Measurements from ENCODE around the gene TMBIM6. TPM values are rescaled to one million over a fixed set of nuclear protein-coding genes. Genes with fewer than 3 reads are reported as not detected.

The TMBIM6 gene
- polyA plus RNA-seq, 1 of the 3 experiments (the other 2 are of a cell fraction): 290 TPM

- WGBS (ENCODE audit: low lambda C conversion rate): 100% methylated on average over 1 of the region's 2 CpGs
- no peaks in the 10 kb centered on the region for H3K79me2 ChIP-seq (ENCODE audit: insufficient read depth)
- no peaks in the 10 kb centered on the region for H3K4me1 ChIP-seq (ENCODE audit: control insufficient read depth in 1 of 2, insufficient read depth in 2 of 2, low read depth in 1 of 2, low read length in 1 of 2)
- no peaks in the 10 kb centered on the region for H3F3A ChIP-seq (replicated peaks; ENCODE audit: insufficient read depth)
- no peaks in the 10 kb centered on the region for H3K9me3 ChIP-seq
- H3K27me3 ChIP-seq (ENCODE audit: insufficient read depth): no peaks in the 10 kb centered on the region
- H3K4me3 ChIP-seq (ENCODE audit: low read depth in 2 of 2, low read length in 1 of 2): no peak overlapping the region
- H3K4me2 ChIP-seq: no peak overlapping the region
- H3K36me3 ChIP-seq (replicated peaks in 1 of 2; ENCODE audit: control insufficient read depth in 1 of 2, insufficient read depth in 2 of 2, low read length in 1 of 2): peaks cover 0 to 64% of the 10 kb centered on the region in 2 experiments
- no peak overlapping the region for H2AFZ ChIP-seq (ENCODE audit: low read depth)
- DNase-seq: no peak
- no peak overlapping the region for H3K9ac ChIP-seq
- TF ChIP-seq IRF3 (IDR thresholded peaks at IDR 0.05; ENCODE audit: low read depth, low read length) (no peak), GABPA (IDR thresholded peaks at IDR 0.05; ENCODE audit: low read depth) (no peak)
- no peaks in the 10 kb centered on the region for H4K20me1 ChIP-seq (ENCODE audit: insufficient read depth)
- H3K27ac ChIP-seq (ENCODE audit: low read depth in 2 of 2, low read length in 1 of 2): no peak overlapping the region
- POLR2A ChIA-PET: no interaction called here
- CTCF ChIA-PET: interaction anchor here (0.9 to 2.1 kb wide), 6 partner anchors 9 to 291 kb away, joined by 3 to 7 read pairs (median 4); partner anchors contain the start of gene TMBIM6
- H3K9me2 ChIP-seq: no peaks in the 10 kb centered on the region
Measured at GRCh38 chr12:49797449-49797776, 56.1 kb downstream of the TMBIM6 start.

- Histone ChIP-seq H3F3A (replicated peaks; ENCODE audit: insufficient read depth) (no peaks in the 10 kb centered on the region), H3K27ac (ENCODE audit: low read depth in 2 of 2, low read length in 1 of 2) (no peak overlapping the region), H3K4me1 (ENCODE audit: control insufficient read depth in 1 of 2, insufficient read depth in 2 of 2, low read depth in 1 of 2, low read length in 1 of 2) (no peaks in the 10 kb centered on the region), H3K9me2 (no peaks in the 10 kb centered on the region), H3K4me3 (ENCODE audit: low read depth in 2 of 2, low read length in 1 of 2) (no peak overlapping the region), H3K36me3 (replicated peaks in 1 of 2; ENCODE audit: control insufficient read depth in 1 of 2, insufficient read depth in 2 of 2, low read length in 1 of 2) (peaks cover 0 to 68% of the 10 kb centered on the region in 2 experiments), H3K27me3 (ENCODE audit: insufficient read depth) (no peaks in the 10 kb centered on the region), H4K20me1 (ENCODE audit: insufficient read depth) (no peaks in the 10 kb centered on the region), H2AFZ (ENCODE audit: low read depth) (no peak overlapping the region), H3K9ac (no peak overlapping the region), H3K4me2 (no peak overlapping the region), H3K9me3 (no peaks in the 10 kb centered on the region), H3K79me2 (ENCODE audit: insufficient read depth) (no peaks in the 10 kb centered on the region)
- no peak for DNase-seq
- ChIA-PET POLR2A (interaction anchor here (0.5 kb wide), 1 partner anchor 72 kb away, joined by 3 read pairs; no protein-coding TSS in a partner anchor), CTCF (interaction anchor here (0.7 to 3.8 kb wide), 6 partner anchors 10 to 169 kb away, joined by 3 to 14 read pairs (median 4); partner anchors contain the start of gene TMBIM6)
- TF ChIP-seq CTCF (IDR thresholded peaks at IDR 0.05) (no peak), PBX3 (IDR thresholded peaks at IDR 0.05) (no peak), TAF1 (IDR thresholded peaks at IDR 0.05; ENCODE audit: borderline replicate concordance, low read depth, low read length) (no peak), SIN3A (IDR thresholded peaks at IDR 0.05; ENCODE audit: borderline replicate concordance, low read depth, low read length) (no peak), RXRA (IDR thresholded peaks at IDR 0.05; ENCODE audit: borderline replicate concordance, low read depth) (no peak)
- 88% methylated on average over 4 of the region's 7 CpGs for WGBS (ENCODE audit: low lambda C conversion rate)
Measured at GRCh38 chr12:49798248-49798647, 56.9 kb downstream of the TMBIM6 start.

Data from SK-N-SH (cell line).